C4-2B (cell line): ENCODE data around the gene CDKL1.

Experiments used
- ZFX ChIP-seq: fragments of 450-650 bp; IDR thresholded peaks from 2 replicates; pipeline ENCODE4 v1.6.1; 2017
- TF ChIP-seq, protein P1 (sequence below): fragments of 450-650 bp; conservative IDR thresholded peaks from 2 replicates; pipeline ENCODE4 v1.5.1; 2017; ENCODE audit warnings: mild to moderate bottlenecking

GRCh38 chr14:50335389-50335788 is 61.3 kb downstream of the CDKL1 start:
- TF ChIP-seq, protein P1, sequence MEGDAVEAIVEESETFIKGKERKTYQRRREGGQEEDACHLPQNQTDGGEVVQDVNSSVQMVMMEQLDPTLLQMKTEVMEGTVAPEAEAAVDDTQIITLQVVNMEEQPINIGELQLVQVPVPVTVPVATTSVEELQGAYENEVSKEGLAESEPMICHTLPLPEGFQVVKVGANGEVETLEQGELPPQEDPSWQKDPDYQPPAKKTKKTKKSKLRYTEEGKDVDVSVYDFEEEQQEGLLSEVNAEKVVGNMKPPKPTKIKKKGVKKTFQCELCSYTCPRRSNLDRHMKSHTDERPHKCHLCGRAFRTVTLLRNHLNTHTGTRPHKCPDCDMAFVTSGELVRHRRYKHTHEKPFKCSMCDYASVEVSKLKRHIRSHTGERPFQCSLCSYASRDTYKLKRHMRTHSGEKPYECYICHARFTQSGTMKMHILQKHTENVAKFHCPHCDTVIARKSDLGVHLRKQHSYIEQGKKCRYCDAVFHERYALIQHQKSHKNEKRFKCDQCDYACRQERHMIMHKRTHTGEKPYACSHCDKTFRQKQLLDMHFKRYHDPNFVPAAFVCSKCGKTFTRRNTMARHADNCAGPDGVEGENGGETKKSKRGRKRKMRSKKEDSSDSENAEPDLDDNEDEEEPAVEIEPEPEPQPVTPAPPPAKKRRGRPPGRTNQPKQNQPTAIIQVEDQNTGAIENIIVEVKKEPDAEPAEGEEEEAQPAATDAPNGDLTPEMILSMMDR, result no peak
- no peak for TF ChIP-seq ZFX
